ENCODE measurements around the gene NEURL3.

GRCh38 chr2:96523659-96524481 lies 18.7 kb upstream of the NEURL3 start:
- TF ChIP-seq HDGF (IDR thresholded peaks at IDR 0.05; ENCODE audit: borderline replicate concordance) (no peak), L3MBTL2 (conservative IDR thresholded peaks at IDR 0.05) (no peak), NFRKB (IDR thresholded peaks at IDR 0.05) (no peak), SUZ12 (IDR thresholded peaks at IDR 0.05) (no peak), TARDBP (IDR thresholded peaks at IDR 0.05) (no peak), SP1 (IDR thresholded peaks at IDR 0.05) (no peak), ZNF384 (IDR thresholded peaks at IDR 0.05) (no peak), CTBP1 (IDR thresholded peaks at IDR 0.05; ENCODE audit: borderline replicate concordance) (no peak), PKNOX1 (IDR thresholded peaks at IDR 0.05) (no peak), LEF1 (IDR thresholded peaks at IDR 0.05; ENCODE audit: borderline replicate concordance) (no peak)
